IMR-90 (cell line): ENCODE measurements around the gene PRKCE. TPM values are rescaled to one million over a fixed set of nuclear protein-coding genes. Genes with fewer than 3 reads are reported as not detected.

Experiments
- ATAC-seq: fragments of 200-7000 bp; cut with Tn5 transposase; 2 replicates; pipeline ENCODE4 v1.9.1; 2020; ENCODE audit warnings: low read depth, mild to moderate bottlenecking, moderate library complexity
- BruUV-seq: library from RNA; stranded (reverse); fragments of 400-500 nt; replicated peaks from 2 replicates; lab custom pipeline; 2021; lab: Mats Ljungman, UMichigan
- CTCF ChIA-PET: fragments of 300-600 bp; formaldehyde crosslinking; extraction: SDS; loops from one replicate; lab custom pipeline; 2021; ENCODE audit warnings: antibody characterized with exemption; lab: Yijun Ruan, JAX
- POLR2A ChIA-PET: fragments of 300-600 bp; sonication (Branson Sonifier 250); formaldehyde crosslinking; loops from one replicate; lab custom pipeline; 2022; ENCODE audit warnings: antibody characterized with exemption; ENCODE audit not compliant: unreplicated experiment; lab: Charles Lee
- DNase-seq: peaks from one replicate; pipeline ENCODE4 v3.0.0; 2013
- H2AFZ ChIP-seq: replicated peaks from 2 replicates; pipeline ENCODE3; 2013; ENCODE audit warnings: low read length, mild to moderate bottlenecking; ENCODE audit not compliant: poor library complexity
- H2AK5ac ChIP-seq: 2 replicates; pipeline ENCODE4 v1.6.1; 2013; ENCODE audit warnings: low read depth, low read length, inconsistent platforms
- H2AK9ac ChIP-seq: replicated peaks from 2 replicates; pipeline ENCODE3; 2013; ENCODE audit warnings: mild to moderate bottlenecking, low read depth, low read length, moderate library complexity; ENCODE audit not compliant: poor library complexity
- H2BK120ac ChIP-seq: 2 replicates; pipeline ENCODE4 v1.6.1; 2013; ENCODE audit warnings: low read depth, low read length, inconsistent platforms
- H2BK15ac ChIP-seq: 3 replicates; pipeline ENCODE4 v1.6.1; 2013; ENCODE audit warnings: low read depth, low read length, inconsistent platforms
- H2BK20ac ChIP-seq: 2 replicates; pipeline ENCODE4 v1.6.1; 2013; ENCODE audit warnings: low read depth, mild to moderate bottlenecking, inconsistent platforms, low read length, moderate library complexity
- H2BK5ac ChIP-seq: 2 replicates; pipeline ENCODE4 v1.6.1; 2013; ENCODE audit warnings: mild to moderate bottlenecking, low read depth, low read length, inconsistent platforms; ENCODE audit not compliant: poor library complexity, severe bottlenecking
- H3K14ac ChIP-seq: replicated peaks from 2 replicates; pipeline ENCODE4 v1.6.1; 2013; ENCODE audit warnings: low read depth, low read length, inconsistent platforms
- H3K18ac ChIP-seq: 2 replicates; pipeline ENCODE4 v1.6.1; 2013; ENCODE audit warnings: low read depth, low read length, control low read depth
- H3K23ac ChIP-seq: 2 replicates; pipeline ENCODE4 v1.6.1; 2013; ENCODE audit warnings: low read depth, low read length, inconsistent platforms
- H3K27ac ChIP-seq: 2 replicates; pipeline ENCODE4 v1.5.1; 2013; ENCODE audit warnings: mild to moderate bottlenecking, control low read depth, low read length; ENCODE audit not compliant: insufficient read depth
- H3K27me3 ChIP-seq: 2 replicates; pipeline ENCODE4 v1.6.1; 2013; ENCODE audit warnings: low read length; ENCODE audit not compliant: control insufficient read depth, insufficient read depth
- H3K36me3 ChIP-seq: 2 replicates; pipeline ENCODE4 v1.6.1; 2013; ENCODE audit warnings: low read length, mixed read lengths; ENCODE audit not compliant: control insufficient read depth, insufficient read depth
- H3K4ac ChIP-seq: 2 replicates; pipeline ENCODE4 v1.6.1; 2013; ENCODE audit warnings: low read depth, low read length, inconsistent platforms
- H3K4me1 ChIP-seq: 2 replicates; pipeline ENCODE4 v1.6.1; 2013; ENCODE audit warnings: low read length, mixed read lengths; ENCODE audit not compliant: control insufficient read depth, insufficient read depth
- H3K4me2 ChIP-seq: 2 replicates; pipeline ENCODE4 v1.6.1; 2013; ENCODE audit warnings: low read depth, mild to moderate bottlenecking, control low read depth, low read length, moderate library complexity
- H3K4me3 ChIP-seq: 2 replicates; pipeline ENCODE4 v1.5.1; 2013; ENCODE audit warnings: low read depth, mild to moderate bottlenecking, control low read depth, low read length, moderate library complexity; ENCODE audit not compliant: insufficient read depth
- H3K56ac ChIP-seq: 2 replicates; pipeline ENCODE4 v1.6.1; 2013; ENCODE audit warnings: low read length, inconsistent platforms; ENCODE audit not compliant: insufficient read depth; ENCODE audit errors: extremely low read depth
- H3K79me1 ChIP-seq, 2 experiments: 2 replicates each; pipeline ENCODE4 v1.6.1; 2013; ENCODE audit warnings: low read length in 2 of 2, inconsistent platforms in 1 of 2, low read depth in 1 of 2
- H3K9ac ChIP-seq: 2 replicates; pipeline ENCODE4 v1.6.1; 2013; ENCODE audit warnings: low read depth, low read length, control low read depth
- H3K9me1 ChIP-seq: 2 replicates; pipeline ENCODE4 v1.6.1; 2013; ENCODE audit warnings: low read length, inconsistent platforms; ENCODE audit not compliant: insufficient read depth
- H3K9me3 ChIP-seq: 2 replicates; pipeline ENCODE4 v1.6.1; 2013; ENCODE audit warnings: low read length; ENCODE audit not compliant: control insufficient read depth, insufficient read depth
- H4K20me1 ChIP-seq: 2 replicates; pipeline ENCODE4 v1.6.1; 2013; ENCODE audit warnings: low read length, inconsistent platforms; ENCODE audit not compliant: insufficient read depth
- H4K5ac ChIP-seq: 2 replicates; pipeline ENCODE4 v1.6.1; 2013; ENCODE audit warnings: mild to moderate bottlenecking, low read depth, low read length, control low read depth
- H4K8ac ChIP-seq, 2 experiments: 2 replicates each; pipeline ENCODE4 v1.6.1; 2013; ENCODE audit warnings: low read depth in 2 of 2, low read length in 2 of 2, control low read depth in 1 of 2, inconsistent platforms in 1 of 2
- H4K91ac ChIP-seq: 2 replicates; pipeline ENCODE4 v1.6.1; 2013; ENCODE audit warnings: low read depth, low read length, inconsistent platforms; ENCODE audit not compliant: insufficient read depth
- BHLHE40 ChIP-seq: fragments of 150-350 bp; IDR thresholded peaks from 2 replicates; pipeline ENCODE4 v1.6.1; 2016; ENCODE audit warnings: mild to moderate bottlenecking, low read depth, low read length
- CEBPB ChIP-seq: IDR thresholded peaks from 2 replicates; pipeline ENCODE4 v1.6.1; 2012; ENCODE audit warnings: low read depth, low read length, improper control_type of control experiment
- ELK1 ChIP-seq: fragments of 150-350 bp; IDR thresholded peaks from 2 replicates; pipeline ENCODE4 v1.6.1; 2016; ENCODE audit warnings: low read depth, mild to moderate bottlenecking, low read length, moderate library complexity, borderline replicate concordance
- FOS ChIP-seq: fragments of 150-350 bp; IDR thresholded peaks from 2 replicates; pipeline ENCODE4 v1.6.1; 2016; ENCODE audit warnings: low read depth, low read length
- MAFK ChIP-seq: IDR thresholded peaks from 2 replicates; pipeline ENCODE4 v1.6.1; 2012; ENCODE audit warnings: low read depth, low read length, improper control_type of control experiment
- MXI1 ChIP-seq: IDR thresholded peaks from 2 replicates; pipeline ENCODE4 v1.6.1; 2012; ENCODE audit warnings: low read depth, mild to moderate bottlenecking, low read length, moderate library complexity, borderline replicate concordance
- NFE2L2 ChIP-seq: fragments of 150-350 bp; IDR thresholded peaks from 2 replicates; pipeline ENCODE4 v1.6.1; 2016; ENCODE audit warnings: low read depth, mild to moderate bottlenecking, low read length
- POLR2A ChIP-seq: IDR thresholded peaks from 2 replicates; pipeline ENCODE4 v1.6.1; 2012; ENCODE audit warnings: mild to moderate bottlenecking, low read depth, low read length
- RAD21 ChIP-seq: IDR thresholded peaks from 2 replicates; pipeline ENCODE4 v1.6.1; 2012; ENCODE audit warnings: low read length, improper control_type of control experiment
- RCOR1 ChIP-seq: IDR thresholded peaks from 2 replicates; pipeline ENCODE4 v1.6.1; 2012; ENCODE audit warnings: mild to moderate bottlenecking, low read length, improper control_type of control experiment; ENCODE audit not compliant: insufficient replicate concordance
- RFX5 ChIP-seq: IDR thresholded peaks from 2 replicates; pipeline ENCODE4 v1.8.0; 2012; ENCODE audit warnings: low read depth, mild to moderate bottlenecking, low read length, moderate library complexity
- SMC3 ChIP-seq: fragments of 150-350 bp; IDR thresholded peaks from 2 replicates; pipeline ENCODE4 v1.6.1; 2016; ENCODE audit warnings: low read depth, mild to moderate bottlenecking, antibody characterized with exemption, low read length, moderate library complexity
- WGBS, 2 experiments: methylation state at CpG; one replicate each; pipeline versions ENCODE4 v1.1.5 to v1.1.7; 2013; ENCODE audit warnings: missing lambda C conversion rate in 2 of 2; ENCODE audit not compliant: insufficient read length in 1 of 2; ENCODE audit errors: extremely low coverage in 2 of 2; 5-methylcytosine and 5-hydroxymethylcytosine counted together
- dilution Hi-C: fragments of 300-500 bp; cut with HindIII; formaldehyde crosslinking; loops from one replicate; pipeline ENCODE4 v1.14.3; 2018; ENCODE audit warnings: low sequenced_read_pairs; ENCODE audit not compliant: unreplicated experiment
- in situ Hi-C: fragments of 300-500 bp; cut with MboI; formaldehyde crosslinking; loops from 3 replicates; pipeline ENCODE4 v1.14.3; 2019; ENCODE audit warnings: low sequenced_read_pairs, inconsistent platforms, mixed read lengths
- intact Hi-C: fragments of 100-400 bp; cut with micrococcal nuclease; formaldehyde crosslinking; loops from 2 replicates; pipeline ENCODE4 v1.10.0; 2022
- polyA plus RNA-seq, 3 experiments: library from polyadenylated mRNA; depleted of rRNA; stranded (reverse); fragments of >200 nt; gene quantifications; 2 replicates each; pipeline ENCODE4 v1.2.3, GENCODE V29; 2012; ENCODE audit warnings: low replicate concordance in 1 of 3
- total RNA-seq: library from RNA; depleted of rRNA; stranded (reverse); fragments of >200 nt; gene quantifications from 2 replicates; pipeline ENCODE4 v1.2.3, GENCODE V29; 2012
- TF ChIP-seq, protein P1 (sequence below): conservative IDR thresholded peaks from 2 replicates; pipeline ENCODE4 v1.5.1; 2012; ENCODE audit warnings: mild to moderate bottlenecking, low read depth, low read length, improper control_type of control experiment
- TF ChIP-seq, protein P2 (sequence below): fragments of 150-350 bp; IDR thresholded peaks from 2 replicates; pipeline ENCODE4 v1.6.1; 2017; ENCODE audit warnings: mild to moderate bottlenecking, antibody characterized with exemption, low read length, low read depth

PRKCE gene
- total and polyA plus RNA-seq, 2 of the 4 experiments (the other 2 are of a cell fraction): 8.1 to 32.4 TPM

GRCh38 chr2:45788401-45788800 lies 136.9 kb downstream of the PRKCE start:
- no TSS peak for BruUV-seq
- Histone ChIP-seq H2BK120ac (no peak overlapping the region), H2AFZ (no peak overlapping the region), H3K27me3 (no peaks in the 10 kb centered on the region), H4K8ac (no peak overlapping the region), H4K91ac (no peak overlapping the region), H2AK9ac (no peak overlapping the region), H3K36me3 (no peaks in the 10 kb centered on the region), H3K18ac (no peak overlapping the region), H3K9ac (no peak overlapping the region), H4K20me1 (0 out of 2 replicates have a peak, but pooled peaks cover 4% of the 10 kb centered on the region), H3K23ac (no peak overlapping the region), H3K4me1 (no peaks in the 10 kb centered on the region), H2BK15ac (no peak overlapping the region), H3K14ac (no peak overlapping the region), H2BK20ac (no peak overlapping the region), H3K56ac (no peak overlapping the region), H3K4ac (no peak overlapping the region), H3K27ac (no peak overlapping the region), H3K79me1 (peaks cover 5 to 9% of the 10 kb centered on the region in 2 experiments; a peak in 3 of 4 replicates), H3K9me3 (no peaks in the 10 kb centered on the region), H3K9me1 (peaks cover 2% of the 10 kb centered on the region; the same call in 1 of the 2 replicates), H3K4me2 (no peak overlapping the region), H2AK5ac (no peak overlapping the region), H3K4me3 (no peak overlapping the region), H2BK5ac (no peak overlapping the region), H4K5ac (no peak overlapping the region)
- in situ Hi-C loops (no loop called here), dilution Hi-C loops (no loop called here), intact Hi-C loops (no loop called here)
- no CpG with 5 or more reads among the region's 3 CpGs for WGBS, 2 experiments
- DNase-seq: no peak
- POLR2A ChIA-PET: no interaction called here
- TF ChIP-seq MXI1 (no peak), SMC3 (no peak), RAD21 (no peak), MAFK (no peak), ELK1 (no peak), CEBPB (no peak), RCOR1 (no peak), NFE2L2 (no peak), FOS (no peak), RFX5 (no peak), BHLHE40 (no peak), POLR2A (no peak)
- TF ChIP-seq, protein P1, sequence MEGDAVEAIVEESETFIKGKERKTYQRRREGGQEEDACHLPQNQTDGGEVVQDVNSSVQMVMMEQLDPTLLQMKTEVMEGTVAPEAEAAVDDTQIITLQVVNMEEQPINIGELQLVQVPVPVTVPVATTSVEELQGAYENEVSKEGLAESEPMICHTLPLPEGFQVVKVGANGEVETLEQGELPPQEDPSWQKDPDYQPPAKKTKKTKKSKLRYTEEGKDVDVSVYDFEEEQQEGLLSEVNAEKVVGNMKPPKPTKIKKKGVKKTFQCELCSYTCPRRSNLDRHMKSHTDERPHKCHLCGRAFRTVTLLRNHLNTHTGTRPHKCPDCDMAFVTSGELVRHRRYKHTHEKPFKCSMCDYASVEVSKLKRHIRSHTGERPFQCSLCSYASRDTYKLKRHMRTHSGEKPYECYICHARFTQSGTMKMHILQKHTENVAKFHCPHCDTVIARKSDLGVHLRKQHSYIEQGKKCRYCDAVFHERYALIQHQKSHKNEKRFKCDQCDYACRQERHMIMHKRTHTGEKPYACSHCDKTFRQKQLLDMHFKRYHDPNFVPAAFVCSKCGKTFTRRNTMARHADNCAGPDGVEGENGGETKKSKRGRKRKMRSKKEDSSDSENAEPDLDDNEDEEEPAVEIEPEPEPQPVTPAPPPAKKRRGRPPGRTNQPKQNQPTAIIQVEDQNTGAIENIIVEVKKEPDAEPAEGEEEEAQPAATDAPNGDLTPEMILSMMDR: no peak
- TF ChIP-seq, protein P2, sequence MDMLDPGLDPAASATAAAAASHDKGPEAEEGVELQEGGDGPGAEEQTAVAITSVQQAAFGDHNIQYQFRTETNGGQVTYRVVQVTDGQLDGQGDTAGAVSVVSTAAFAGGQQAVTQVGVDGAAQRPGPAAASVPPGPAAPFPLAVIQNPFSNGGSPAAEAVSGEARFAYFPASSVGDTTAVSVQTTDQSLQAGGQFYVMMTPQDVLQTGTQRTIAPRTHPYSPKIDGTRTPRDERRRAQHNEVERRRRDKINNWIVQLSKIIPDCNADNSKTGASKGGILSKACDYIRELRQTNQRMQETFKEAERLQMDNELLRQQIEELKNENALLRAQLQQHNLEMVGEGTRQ: no peak
- no peak for ATAC-seq
- CTCF ChIA-PET: interaction anchor here (1.2 kb wide), 1 partner anchor 9 kb away, joined by 3 read pairs; no protein-coding TSS in a partner anchor
